Ovary (tissue), 3 donors: ENCODE results near the gene PATJ.

ENCODE experiments used
- POLR2A ChIP-seq: fragments of 450-650 bp; IDR thresholded peaks from one replicate; pipeline ENCODE4 v1.6.1; 2017; ENCODE audit warnings: antibody characterized with exemption, mild to moderate bottlenecking, moderate library complexity
- TF ChIP-seq, protein P1 (sequence below), 3 donors: fragments of 450-650 bp in 2 of 3; fragments of 200-600 bp in 1 of 3; IDR thresholded peaks; one replicate each; pipeline versions ENCODE4 v1.5.1 to v1.8.0; 2016 to 2022; ENCODE audit warnings: antibody characterized with exemption in 3 of 3, mild to moderate bottlenecking in 1 of 3
- donor health status: DM: no; HTN: no; CAD: no.

GRCh38 chr1:61797045-61797755 lies 54.9 kb downstream of the PATJ start:
- TF ChIP-seq, protein P1, sequence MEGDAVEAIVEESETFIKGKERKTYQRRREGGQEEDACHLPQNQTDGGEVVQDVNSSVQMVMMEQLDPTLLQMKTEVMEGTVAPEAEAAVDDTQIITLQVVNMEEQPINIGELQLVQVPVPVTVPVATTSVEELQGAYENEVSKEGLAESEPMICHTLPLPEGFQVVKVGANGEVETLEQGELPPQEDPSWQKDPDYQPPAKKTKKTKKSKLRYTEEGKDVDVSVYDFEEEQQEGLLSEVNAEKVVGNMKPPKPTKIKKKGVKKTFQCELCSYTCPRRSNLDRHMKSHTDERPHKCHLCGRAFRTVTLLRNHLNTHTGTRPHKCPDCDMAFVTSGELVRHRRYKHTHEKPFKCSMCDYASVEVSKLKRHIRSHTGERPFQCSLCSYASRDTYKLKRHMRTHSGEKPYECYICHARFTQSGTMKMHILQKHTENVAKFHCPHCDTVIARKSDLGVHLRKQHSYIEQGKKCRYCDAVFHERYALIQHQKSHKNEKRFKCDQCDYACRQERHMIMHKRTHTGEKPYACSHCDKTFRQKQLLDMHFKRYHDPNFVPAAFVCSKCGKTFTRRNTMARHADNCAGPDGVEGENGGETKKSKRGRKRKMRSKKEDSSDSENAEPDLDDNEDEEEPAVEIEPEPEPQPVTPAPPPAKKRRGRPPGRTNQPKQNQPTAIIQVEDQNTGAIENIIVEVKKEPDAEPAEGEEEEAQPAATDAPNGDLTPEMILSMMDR (IDR thresholded peaks at IDR 0.05): no peak
- no peak for TF ChIP-seq POLR2A
